Measurements from ENCODE around the gene THRB.

GRCh38 chr3:24215502-24215901, 279.1 kb downstream of the THRB start:
- TF ChIP-seq CTCF (IDR thresholded peaks at IDR 0.05) (no peak), EP300 (IDR thresholded peaks at IDR 0.05) (no peak), POLR2AphosphoS5 (IDR thresholded peaks at IDR 0.05) (no peak)
